Right lobe of liver (tissue), 6 donors: ENCODE measurements around the gene ING3. TPM values are rescaled to one million over a fixed set of nuclear protein-coding genes. Genes with fewer than 3 reads are reported as not detected.

Experiments
- ATAC-seq, 4 donors: fragments of 200-7000 bp; cut with Tn5 transposase; one replicate each; pipeline ENCODE4 v1.9.1; 2020; ENCODE audit warnings: mild to moderate bottlenecking in 4 of 4, moderate library complexity in 4 of 4
- DNase-seq, 3 donors: peaks; one replicate each; pipeline ENCODE4 v3.0.0-alpha.2; 2020
- H3K27ac ChIP-seq, 3 donors: fragments of 200-600 bp; one replicate each; pipeline ENCODE4 v1.8.0; 2022
- H3K27me3 ChIP-seq, 2 donors: fragments of 200-600 bp; one replicate each; pipeline ENCODE4 v1.8.0; 2022
- H3K36me3 ChIP-seq, 4 donors: fragments of 200-600 bp; sonication (generic) in 1 of 4; one replicate each; pipeline versions ENCODE4 v1.5.1 to v1.8.0; 2017 to 2022; ENCODE audit warnings: control low read depth in 1 of 4
- H3K4me1 ChIP-seq, 4 donors: fragments of 200-600 bp; sonication (generic) in 1 of 4; one replicate each; pipeline versions ENCODE4 v1.5.1 to v1.8.0; 2017 to 2022; ENCODE audit warnings: control low read depth in 1 of 4
- H3K4me3 ChIP-seq, 3 donors: fragments of 200-600 bp; one replicate each; pipeline ENCODE4 v1.8.0; 2022
- H3K9me3 ChIP-seq, 4 donors: fragments of 200-600 bp; sonication (generic) in 1 of 4; one replicate each; pipeline versions ENCODE4 v1.5.1 to v1.8.0; 2017 to 2022; ENCODE audit warnings: control low read depth in 1 of 4
- POLR2A ChIP-seq: fragments of 450-650 bp; IDR thresholded peaks from one replicate; pipeline ENCODE4 v1.6.1; 2017; ENCODE audit warnings: antibody characterized with exemption, mild to moderate bottlenecking
- WGBS: methylation state at CpG from one replicate; pipeline ENCODE4 v1.1.6; 2018; ENCODE audit warnings: low coverage, low lambda C conversion rate; ENCODE audit not compliant: insufficient coverage; ENCODE audit errors: missing lambda C conversion rate; 5-methylcytosine and 5-hydroxymethylcytosine counted together
- intact Hi-C, 2 donors: fragments of 100-400 bp; cut with DNase I; formaldehyde crosslinking; loops; one replicate each; pipeline versions ENCODE4 v1.11.2 to v1.14.1; 2022
- total RNA-seq, 6 experiments: library from RNA; depleted of rRNA in 2 of 6; stranded (reverse); fragments of >200 nt in 2 of 6; fragmentation: NEBNext Ultra II Directional in 3 of 6; extraction: Animal tissue kit (Norgen Biotek cat#: 25700) in 3 of 6; gene quantifications; one replicate each; pipeline versions ENCODE4 v1.1.0 to v1.2.4, GENCODE V29; 2016 to 2023
- TF ChIP-seq, protein P1 (sequence below), 4 donors: fragments of 200-600 bp in 3 of 4; fragments of 450-650 bp in 1 of 4; IDR thresholded peaks; one replicate each; pipeline versions ENCODE4 v1.5.1 to v1.8.0; 2016 to 2022; ENCODE audit warnings: antibody characterized with exemption in 4 of 4, mild to moderate bottlenecking in 2 of 4
- donor health status: DM: no; HTN: yes; CAD: no.
- donor health status: DM: no; HTN: no; CAD: no.
- donor health status: DM: no; HTN: no; CAD: no.
- donor health status: DM: no; HTN: yes; CAD: no.
- donor health status: DM: no; HTN: yes; CAD: no.

Gene ING3
- total RNA-seq, 6 experiments from 2014 or later: 4.5 to 6.5 (median 6.2) TPM

DNA sequence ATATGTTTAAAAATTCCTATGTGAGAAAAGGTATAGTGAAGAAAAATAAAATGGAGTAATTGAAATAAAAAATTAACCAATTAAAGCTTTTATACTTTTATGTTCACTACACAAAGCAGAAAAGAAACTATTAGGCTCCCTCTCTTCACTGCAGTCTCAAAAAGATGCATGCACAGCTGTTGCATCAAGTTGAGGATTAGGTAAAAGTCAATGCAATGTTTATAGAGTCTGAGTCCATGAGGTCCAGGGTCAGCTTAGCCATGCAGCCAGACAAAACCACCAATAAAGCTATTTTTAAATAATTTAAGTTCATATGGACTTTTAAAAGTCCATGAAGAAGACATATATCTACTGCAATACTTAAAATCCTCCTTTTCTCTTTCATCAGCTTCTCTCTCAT is 31.1 kb upstream of the ING3 start:
- no peak overlapping the region for H3K4me3 ChIP-seq
- intact Hi-C loops: no loop called here
- H3K27ac ChIP-seq: no peak overlapping the region
- TF ChIP-seq, protein P1, sequence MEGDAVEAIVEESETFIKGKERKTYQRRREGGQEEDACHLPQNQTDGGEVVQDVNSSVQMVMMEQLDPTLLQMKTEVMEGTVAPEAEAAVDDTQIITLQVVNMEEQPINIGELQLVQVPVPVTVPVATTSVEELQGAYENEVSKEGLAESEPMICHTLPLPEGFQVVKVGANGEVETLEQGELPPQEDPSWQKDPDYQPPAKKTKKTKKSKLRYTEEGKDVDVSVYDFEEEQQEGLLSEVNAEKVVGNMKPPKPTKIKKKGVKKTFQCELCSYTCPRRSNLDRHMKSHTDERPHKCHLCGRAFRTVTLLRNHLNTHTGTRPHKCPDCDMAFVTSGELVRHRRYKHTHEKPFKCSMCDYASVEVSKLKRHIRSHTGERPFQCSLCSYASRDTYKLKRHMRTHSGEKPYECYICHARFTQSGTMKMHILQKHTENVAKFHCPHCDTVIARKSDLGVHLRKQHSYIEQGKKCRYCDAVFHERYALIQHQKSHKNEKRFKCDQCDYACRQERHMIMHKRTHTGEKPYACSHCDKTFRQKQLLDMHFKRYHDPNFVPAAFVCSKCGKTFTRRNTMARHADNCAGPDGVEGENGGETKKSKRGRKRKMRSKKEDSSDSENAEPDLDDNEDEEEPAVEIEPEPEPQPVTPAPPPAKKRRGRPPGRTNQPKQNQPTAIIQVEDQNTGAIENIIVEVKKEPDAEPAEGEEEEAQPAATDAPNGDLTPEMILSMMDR (IDR thresholded peaks at IDR 0.05): no peak
- no peak for TF ChIP-seq POLR2A
- H3K4me1 ChIP-seq: no peaks in the 10 kb centered on the region
- no peak for ATAC-seq
- no peak for DNase-seq
- no peaks in the 10 kb centered on the region for H3K9me3 ChIP-seq
- no peaks in the 10 kb centered on the region for H3K36me3 ChIP-seq
- no peaks in the 10 kb centered on the region for H3K27me3 ChIP-seq

DNA sequence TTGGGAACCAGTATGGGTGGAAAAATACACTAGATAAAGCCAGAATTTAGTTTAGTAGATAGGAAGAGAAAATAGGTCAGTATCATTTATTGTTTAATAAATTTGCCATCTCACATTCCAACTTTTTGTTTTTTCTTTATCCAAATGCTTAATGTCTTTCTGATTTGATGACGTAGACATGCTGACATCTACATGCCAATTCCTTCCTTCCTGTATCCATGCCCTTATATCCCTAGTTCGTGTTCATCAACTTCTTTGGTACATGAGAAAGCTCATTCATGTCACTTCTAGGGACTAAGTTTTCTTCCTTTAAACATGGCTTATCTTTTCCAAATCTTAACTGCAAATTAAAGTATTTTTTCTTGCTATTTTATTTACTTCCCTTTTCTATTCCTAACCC is 30.5 kb upstream of the ING3 start:
- DNase-seq: no peak
- 34% methylated on average over 2 of the region's 2 CpGs for WGBS
- intact Hi-C loops: no loop called here
- H3K36me3 ChIP-seq: no peaks in the 10 kb centered on the region
- no peak overlapping the region for H3K27ac ChIP-seq
- H3K9me3 ChIP-seq: no peaks in the 10 kb centered on the region
- no peak for TF ChIP-seq POLR2A
- TF ChIP-seq, protein P1 (IDR thresholded peaks at IDR 0.05): no peak
- no peaks in the 10 kb centered on the region for H3K27me3 ChIP-seq
- no peak for ATAC-seq
- no peaks in the 10 kb centered on the region for H3K4me1 ChIP-seq
- H3K4me3 ChIP-seq: no peak overlapping the region

DNA sequence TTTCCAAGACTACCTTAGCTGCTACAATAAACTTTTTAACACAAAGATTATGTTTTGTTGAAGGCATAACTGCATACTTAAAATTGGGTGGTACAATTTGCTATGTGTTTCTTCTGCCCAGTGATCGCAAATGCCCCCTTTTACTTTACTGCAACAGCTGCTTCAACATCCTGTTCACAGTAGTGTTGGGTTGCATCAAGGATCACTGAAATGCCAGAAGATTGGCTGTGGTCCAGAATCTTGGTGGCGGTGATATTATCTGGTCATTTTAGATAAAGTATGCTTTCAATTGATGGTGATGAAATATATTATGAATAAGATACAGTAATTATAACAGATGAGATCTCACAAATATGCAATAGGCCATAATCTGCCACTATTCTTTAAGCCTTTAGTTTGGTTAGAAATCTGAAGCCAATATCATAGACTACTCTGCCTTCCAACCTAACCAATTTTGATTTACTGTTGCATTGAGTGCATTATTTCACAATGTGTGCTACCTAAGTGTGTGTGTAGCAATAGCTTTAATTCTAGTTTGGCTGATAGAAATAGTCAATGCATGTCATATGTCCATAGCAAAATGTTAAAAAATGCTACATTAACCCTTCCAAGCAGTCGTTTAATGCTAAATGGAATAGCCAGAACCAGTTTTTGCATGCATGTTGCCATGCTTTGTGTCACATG is 29.8 kb upstream of the ING3 start:
- Histone ChIP-seq H3K36me3 (no peaks in the 10 kb centered on the region), H3K4me3 (no peak overlapping the region), H3K4me1 (no peaks in the 10 kb centered on the region), H3K27me3 (no peaks in the 10 kb centered on the region), H3K27ac (no peak overlapping the region), H3K9me3 (no peaks in the 10 kb centered on the region)
- intact Hi-C loops: no loop called here
- ATAC-seq (no peak), DNase-seq (no peak)
- TF ChIP-seq POLR2A: no peak
- TF ChIP-seq, protein P1 (IDR thresholded peaks at IDR 0.05): no peak
- WGBS: 71% methylated on average over 3 of the region's 3 CpGs

DNA sequence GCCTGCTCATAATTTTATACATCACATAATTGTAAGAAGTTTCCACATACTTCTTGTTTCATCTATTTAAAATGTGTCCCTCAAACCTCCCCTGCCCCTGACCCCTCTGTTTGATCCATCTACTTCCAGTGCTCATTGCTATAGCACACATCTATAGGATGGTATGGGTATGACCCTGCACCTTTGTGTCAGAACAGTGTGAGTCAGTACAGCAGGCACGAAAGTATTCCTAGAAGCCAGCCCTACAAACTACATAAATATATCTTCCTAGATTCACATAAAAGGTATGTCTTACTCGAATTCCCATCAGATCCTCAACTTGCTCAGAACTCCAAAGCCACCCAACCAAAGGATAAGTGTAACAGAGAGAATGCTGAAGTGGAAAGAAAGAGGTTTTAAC is 25.7 kb upstream of the ING3 start:
- no peaks in the 10 kb centered on the region for H3K9me3 ChIP-seq
- intact Hi-C loops: no loop called here
- H3K27ac ChIP-seq: no peak overlapping the region
- TF ChIP-seq, protein P1 (IDR thresholded peaks at IDR 0.05): no peak
- TF ChIP-seq POLR2A: no peak
- no peaks in the 10 kb centered on the region for H3K27me3 ChIP-seq
- no peak for DNase-seq
- H3K36me3 ChIP-seq: no peaks in the 10 kb centered on the region
- no peak overlapping the region for H3K4me3 ChIP-seq
- no peaks in the 10 kb centered on the region for H3K4me1 ChIP-seq
- no peak for ATAC-seq
- 45% methylated on average over 2 of the region's 2 CpGs for whole genome bisulfite sequencing

DNA sequence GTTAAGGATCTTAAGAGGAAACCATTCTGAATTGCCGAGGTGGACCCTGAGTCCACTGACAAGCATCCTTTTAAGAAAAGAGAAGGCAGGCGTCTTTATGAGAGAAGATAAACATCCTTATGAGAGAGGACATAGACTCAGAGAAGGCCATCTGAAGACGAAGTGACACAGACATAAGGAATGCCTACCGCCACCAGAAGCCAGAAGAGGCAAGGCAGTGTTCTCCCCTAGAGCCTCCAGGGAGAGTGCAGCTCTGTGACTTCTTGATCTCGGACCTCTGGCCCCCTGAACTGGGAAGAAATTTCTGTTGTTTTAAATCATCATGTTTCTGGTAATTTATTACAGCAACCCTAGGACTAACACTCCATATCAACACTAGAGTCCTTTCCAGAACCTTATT is 25.2 kb upstream of the ING3 start:
- ATAC-seq (no peak), DNase-seq (no peak)
- TF ChIP-seq, protein P1 (IDR thresholded peaks at IDR 0.05): no peak
- no peak for TF ChIP-seq POLR2A
- Histone ChIP-seq H3K36me3 (no peaks in the 10 kb centered on the region), H3K27me3 (no peaks in the 10 kb centered on the region), H3K4me3 (no peak overlapping the region), H3K9me3 (no peaks in the 10 kb centered on the region), H3K27ac (no peak overlapping the region), H3K4me1 (no peaks in the 10 kb centered on the region)
- WGBS: 66% methylated on average over 4 of the region's 5 CpGs
- intact Hi-C loops: no loop called here
